Skeletal muscle tissue (tissue), 4 donors: ENCODE measurements around the gene ABCB11. TPM values are rescaled to one million over a fixed set of nuclear protein-coding genes. Genes with fewer than 3 reads are reported as not detected.
"Not testable (repeated sequence)": the region's sequence is repeated elsewhere in the genome, so short reads cannot be mapped to it uniquely, and the experiment has no call there.

Experiments used
- H3K27ac ChIP-seq: one replicate; pipeline ENCODE4 v1.7.0; 2013; ENCODE audit warnings: mild to moderate bottlenecking, low read depth, low read length, inconsistent platforms
- H3K27me3 ChIP-seq, 3 donors: one replicate each; pipeline ENCODE4 v1.7.0; 2013; ENCODE audit warnings: low read length in 3 of 3; ENCODE audit not compliant: control insufficient read depth in 3 of 3, insufficient read depth in 3 of 3
- H3K36me3 ChIP-seq, 3 donors: one replicate each; pipeline ENCODE4 v1.7.0; 2013; ENCODE audit warnings: low read length in 3 of 3; ENCODE audit not compliant: control insufficient read depth in 3 of 3, insufficient read depth in 3 of 3
- H3K4me1 ChIP-seq, 3 donors: one replicate each; pipeline ENCODE4 v1.7.0; 2013; ENCODE audit warnings: low read length in 3 of 3, mild to moderate bottlenecking in 3 of 3; ENCODE audit not compliant: control insufficient read depth in 3 of 3, insufficient read depth in 3 of 3
- H3K4me3 ChIP-seq, 3 donors: one replicate each; pipeline ENCODE4 v1.7.0; 2013; ENCODE audit warnings: low read length in 3 of 3
- H3K9ac ChIP-seq, 3 donors: one replicate each; pipeline ENCODE4 v1.7.0; 2013; ENCODE audit warnings: low read length in 3 of 3, mild to moderate bottlenecking in 3 of 3, moderate library complexity in 2 of 3, low read depth in 1 of 3
- H3K9me3 ChIP-seq, 3 donors: one replicate each; pipeline ENCODE4 v1.7.0; 2013; ENCODE audit warnings: low read length in 3 of 3; ENCODE audit not compliant: control insufficient read depth in 3 of 3
- total RNA-seq: library from RNA; depleted of rRNA; stranded (reverse); fragments of >200 nt; gene quantifications from one replicate; pipeline ENCODE4 v1.2.3, GENCODE V29; 2014
- donor health status: Osteomylitis.

Gene ABCB11
- total RNA-seq, 1 donor from 2014 or later, result not detected

GRCh38 chr2:168884975-168885374 lies 146.1 kb downstream of the ABCB11 start:
- no peak overlapping the region for H3K4me3 ChIP-seq
- H3K36me3 ChIP-seq, result no peaks in the 10 kb centered on the region
- H3K27ac ChIP-seq, result no peak overlapping the region
- peaks cover 2 to 3% (median 3%) of the 10 kb centered on the region in 3 donors for H3K4me1 ChIP-seq
- no peaks in the 10 kb centered on the region for H3K27me3 ChIP-seq
- H3K9me3 ChIP-seq, result no peaks in the 10 kb centered on the region
- H3K9ac ChIP-seq, result no peak overlapping the region

GRCh38 chr2:168882163-168882562 lies 149.0 kb downstream of the ABCB11 start:
- H3K27ac ChIP-seq, H3K36me3 ChIP-seq, H3K9me3 ChIP-seq, H3K27me3 ChIP-seq, H3K9ac ChIP-seq, H3K4me1 ChIP-seq, H3K4me3 ChIP-seq: not testable (repeated sequence)

GRCh38 chr2:168874368-168875054 lies 156.6 kb downstream of the ABCB11 start:
- no peak overlapping the region for H3K27ac ChIP-seq
- H3K36me3 ChIP-seq, result no peaks in the 10 kb centered on the region
- H3K27me3 ChIP-seq, result no peaks in the 10 kb centered on the region
- H3K9me3 ChIP-seq, result no peaks in the 10 kb centered on the region
- no peaks in the 10 kb centered on the region for H3K4me1 ChIP-seq
- H3K4me3 ChIP-seq, result no peak overlapping the region
- H3K9ac ChIP-seq, result no peak overlapping the region

- H3K4me3 ChIP-seq, H3K4me1 ChIP-seq, H3K36me3 ChIP-seq, H3K9me3 ChIP-seq, H3K27me3 ChIP-seq, H3K27ac ChIP-seq, H3K9ac ChIP-seq: not testable (repeated sequence)
Observed at GRCh38 chr2:168870824-168871223, 160.3 kb downstream of the ABCB11 start.

Other genes with a start within 250 kb of the ABCB11 start
- gene NOSTRIN, start 228.7 kb downstream of the ABCB11 start, total RNA-seq, result 8.4 TPM
- gene SPC25, start 140.9 kb downstream of the ABCB11 start, total RNA-seq, result 3.7 TPM
- gene G6PC2, start 130.0 kb downstream of the ABCB11 start, total RNA-seq, result 1.0 TPM
- gene DHRS9, start 38.2 kb upstream of the ABCB11 start, total RNA-seq, result 2.1 TPM